ENCODE measurements around the gene NCK1. TPM values are rescaled to one million over a fixed set of nuclear protein-coding genes. Genes with fewer than 3 reads are reported as not detected.
A peak's percentile ranks its signal among the peaks of the same experiment; 100 is the strongest.
"Not testable (repeated sequence)": the region's sequence is repeated elsewhere in the genome, so short reads cannot be mapped to it uniquely, and the experiment has no call there.

Gene NCK1
- total and polyA plus RNA-seq, 12 donors: 7.6 to 31.8 (median 21.0) TPM

- intact Hi-C loops (cut with DNase I): no loop called here
- no peak overlapping the region for H3K4me3 ChIP-seq
- no peaks in the 10 kb centered on the region for H3K36me3 ChIP-seq
- no peaks in the 10 kb centered on the region for H3K9me3 ChIP-seq
- H3K4me1 ChIP-seq: peaks cover 0 to 10% (median 6%) of the 10 kb centered on the region in 9 donors
- TF ChIP-seq CTCF (IDR thresholded peaks at IDR 0.05): no peak
- ATAC-seq (no peak), DNase-seq (no peak)
- no peak overlapping the region for H3K27ac ChIP-seq
- 98 to 99% methylated on average over 4 of the region's 4 CpGs for WGBS, 2 donors
- no peaks in the 10 kb centered on the region for H3K27me3 ChIP-seq
These were observed 120.6 kb downstream of the NCK1 start for GRCh38 chr3:136982520-136983138.

- H3K9me3 ChIP-seq: no peaks in the 10 kb centered on the region
- DNase-seq: no peak
These were observed 122.8 kb downstream of the NCK1 start for GRCh38 chr3:136984837-136985236.

GRCh38 chr3:136987398-136987980, 125.5 kb downstream of the NCK1 start:
- H3K9me3 ChIP-seq; H3K4me3 ChIP-seq; H3K36me3 ChIP-seq; H3K27ac ChIP-seq; ATAC-seq; H3K4me1 ChIP-seq; intact Hi-C loops (cut with DNase I); H3K27me3 ChIP-seq; DNase-seq: not testable (repeated sequence)
- WGBS, 2 donors: 95 to 98% methylated on average over 32 to 39 of the region's 39 CpGs

More at GRCh38 chr3:136984837-136985236, 122.8 kb downstream of the NCK1 start:
- Histone ChIP-seq H3K27me3 (no peaks in the 10 kb centered on the region), H3K27ac (no peak overlapping the region), H3K4me3 (no peak overlapping the region), H3K36me3 (no peaks in the 10 kb centered on the region), H3K4me1 (peaks cover 0 to 10% (median 6%) of the 10 kb centered on the region in 9 donors)
- intact Hi-C loops (cut with DNase I): no loop called here
- TF ChIP-seq CTCF (IDR thresholded peaks at IDR 0.05): no peak
- WGBS, 2 donors: 38 to 46% methylated on average over 3 of the region's 3 CpGs
- peak; percentile 50 to 87 (median 58) for ATAC-seq

GRCh38 chr3:136988651-136989050, 126.6 kb downstream of the NCK1 start:
- Histone ChIP-seq H3K27ac (no peak overlapping the region), H3K36me3 (no peaks in the 10 kb centered on the region), H3K4me3 (no peak overlapping the region), H3K9me3 (no peaks in the 10 kb centered on the region), H3K27me3 (no peaks in the 10 kb centered on the region), H3K4me1 (peaks cover 0 to 10% (median 6%) of the 10 kb centered on the region in 9 donors)
- peak in 1 of 8 donors; percentile 51 for ATAC-seq
- DNase-seq: no peak
- 71 to 86% methylated on average over 2 of the region's 2 CpGs for WGBS, 2 donors
- no peak for TF ChIP-seq CTCF (IDR thresholded peaks at IDR 0.05)
- intact Hi-C loops (cut with DNase I): no loop called here

Measured in heart right ventricle (tissue), 16 donors.